GM18909 (cell line): ENCODE measurements around the gene HIVEP2.

Experiments used
- ATAC-seq: cut with Tn5 transposase; IDR thresholded peaks from one replicate; pipeline ENCODE4 v1.9.1; 2021; ENCODE audit warnings: mild to moderate bottlenecking; ENCODE audit not compliant: unreplicated experiment, poor library complexity

HIVEP2 gene

DNA sequence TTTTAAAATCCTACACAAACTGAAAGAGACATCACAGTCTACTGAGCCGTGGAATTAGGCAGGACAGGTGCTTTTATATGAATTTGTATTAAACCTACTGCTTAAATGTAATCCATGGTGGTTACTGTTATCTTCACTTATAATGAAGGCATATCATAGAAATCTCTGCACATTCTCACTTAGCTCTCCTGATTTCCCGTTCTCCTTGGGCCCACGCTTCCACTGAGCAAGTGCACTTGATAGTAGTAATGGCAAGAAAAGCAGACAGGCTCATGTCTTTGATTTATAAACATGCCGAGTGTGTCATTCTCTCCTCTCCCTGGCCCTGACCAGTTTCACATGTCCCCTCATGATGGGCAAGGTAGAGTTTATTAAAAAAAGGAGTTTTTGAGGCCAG is 186.3 kb downstream of the HIVEP2 start:
- no peak for ATAC-seq

DNA sequence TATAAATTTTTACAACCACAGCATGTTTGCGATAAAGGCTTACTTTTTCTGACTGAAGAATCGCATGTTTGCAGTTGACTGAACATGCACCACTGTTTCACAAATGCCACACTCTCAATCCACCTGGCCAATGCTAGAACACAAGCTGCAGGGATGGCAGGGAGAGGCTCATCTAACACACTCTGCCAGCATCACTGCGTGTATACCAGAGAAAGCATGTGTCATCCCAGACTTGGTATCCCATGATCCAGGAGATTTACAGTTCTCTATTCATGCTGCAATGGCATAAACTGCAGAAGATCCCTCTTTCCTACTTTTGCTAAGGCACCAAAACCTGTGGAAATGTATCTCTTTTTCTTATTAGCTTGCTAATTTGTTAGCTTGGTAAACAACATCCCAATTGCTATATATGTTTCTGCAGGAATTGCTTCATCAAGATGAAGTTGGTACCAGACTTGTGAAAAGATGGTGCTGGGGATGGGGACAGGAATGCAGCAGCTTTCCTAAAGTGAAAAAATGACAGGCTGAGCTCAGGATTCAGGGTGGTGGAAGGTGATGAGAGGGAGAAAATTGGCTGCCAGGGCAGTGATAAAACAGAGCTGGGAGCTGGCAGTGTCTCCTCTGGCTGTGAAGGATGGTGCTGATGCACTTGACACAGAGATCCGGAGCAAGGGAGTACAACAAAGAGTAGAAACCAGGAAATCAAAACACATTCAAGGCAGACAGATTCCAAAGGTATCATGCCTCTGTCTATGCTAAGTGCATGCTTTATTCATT is 186.9 kb downstream of the HIVEP2 start:
- ATAC-seq = no peak

DNA sequence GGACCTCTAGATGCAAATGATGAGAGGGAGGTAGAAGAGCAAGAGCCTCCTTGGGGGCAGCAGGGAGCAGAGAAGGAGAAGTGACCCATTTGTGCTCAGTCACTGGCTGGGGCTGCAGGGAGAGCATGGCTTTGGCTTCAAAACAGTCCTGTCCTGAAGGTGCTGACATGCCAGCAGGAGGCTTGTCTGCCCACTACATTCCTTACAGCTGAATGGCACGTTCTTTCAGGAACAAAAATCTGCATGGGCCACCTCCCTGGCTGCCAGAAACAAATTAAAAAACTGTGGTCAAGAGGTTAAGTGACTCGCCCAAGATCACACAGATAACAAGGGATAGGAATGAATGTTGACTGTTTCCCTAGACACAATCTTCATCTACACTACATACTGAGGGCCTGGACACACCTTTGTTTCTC is 188.8 kb downstream of the HIVEP2 start:
- ATAC-seq = no peak

DNA sequence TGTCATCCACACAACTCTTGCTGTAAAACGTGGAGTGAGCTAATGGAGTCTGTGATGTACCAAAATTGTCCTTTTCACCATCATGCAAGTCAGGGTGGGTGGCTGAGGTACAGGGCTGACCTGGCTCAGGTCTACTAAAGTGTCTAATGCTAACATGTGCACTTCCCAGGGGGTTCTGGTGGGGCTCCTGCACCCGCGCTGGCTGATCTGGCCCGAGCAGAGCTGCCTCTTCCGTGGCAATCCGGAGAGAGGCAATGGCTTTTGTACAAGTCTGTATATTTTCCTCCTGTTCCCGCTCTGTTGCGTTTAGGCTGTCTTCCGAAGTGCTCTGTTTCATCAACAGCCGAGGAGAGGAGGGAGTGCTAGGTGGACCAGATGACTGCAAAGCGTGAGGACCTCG is 191.8 kb downstream of the HIVEP2 start:
- ATAC-seq = no peak

DNA sequence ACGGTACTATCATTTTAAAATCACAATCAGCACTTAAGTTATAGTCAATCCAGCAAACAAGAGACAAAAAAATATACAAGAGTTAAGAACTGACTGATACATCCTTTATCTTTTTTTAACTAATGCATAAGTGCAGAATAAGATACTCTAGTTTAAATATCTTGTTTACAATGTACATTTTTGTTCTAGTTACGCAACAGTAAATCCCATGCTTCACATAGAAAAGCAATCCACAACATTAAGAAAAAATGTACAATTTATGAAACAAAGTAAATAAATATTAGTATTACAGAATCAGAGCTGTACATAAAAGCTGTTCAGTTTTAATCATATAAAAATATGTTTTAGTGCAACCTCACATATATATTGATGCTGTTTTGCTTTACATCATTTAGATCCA is 192.6 kb downstream of the HIVEP2 start:
- ATAC-seq = no peak

DNA sequence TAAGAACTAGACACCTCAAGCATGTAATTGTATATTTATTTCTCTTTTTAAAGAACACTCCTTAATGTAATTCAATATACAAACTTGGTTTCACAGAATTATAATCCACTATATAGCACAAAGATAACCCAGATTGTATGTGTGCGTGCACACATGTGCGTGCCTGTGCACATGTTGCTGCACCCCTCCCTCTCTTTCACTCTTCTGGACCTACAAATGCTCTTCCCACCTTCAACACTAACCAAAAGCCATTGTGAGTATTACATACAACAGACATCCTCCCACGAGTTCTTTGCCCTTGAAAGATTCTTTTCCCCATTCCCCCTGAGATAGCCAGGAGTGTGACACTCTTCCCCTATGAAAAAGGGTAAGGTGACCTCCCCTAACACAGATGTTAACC is 193.5 kb downstream of the HIVEP2 start:
- no peak for ATAC-seq

DNA sequence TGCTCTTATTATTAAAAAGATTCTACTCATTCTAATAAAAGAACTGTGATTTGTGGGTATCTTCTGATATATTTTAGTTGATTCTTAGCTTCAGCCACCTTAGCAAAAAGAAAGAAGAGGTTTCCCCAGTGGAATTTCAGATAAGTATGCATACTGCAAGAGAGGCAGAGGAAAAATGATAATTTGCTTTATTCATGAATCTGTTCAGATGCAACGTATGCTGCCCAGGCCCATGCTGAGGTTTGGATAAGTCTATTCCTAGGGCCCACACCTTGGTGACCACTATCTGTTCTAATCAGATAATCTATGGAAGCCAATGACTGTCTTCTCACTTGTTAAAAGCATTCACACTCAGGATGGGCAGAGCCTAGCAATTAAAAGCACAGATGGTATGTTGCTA is 194.0 kb downstream of the HIVEP2 start:
- no peak for ATAC-seq

DNA sequence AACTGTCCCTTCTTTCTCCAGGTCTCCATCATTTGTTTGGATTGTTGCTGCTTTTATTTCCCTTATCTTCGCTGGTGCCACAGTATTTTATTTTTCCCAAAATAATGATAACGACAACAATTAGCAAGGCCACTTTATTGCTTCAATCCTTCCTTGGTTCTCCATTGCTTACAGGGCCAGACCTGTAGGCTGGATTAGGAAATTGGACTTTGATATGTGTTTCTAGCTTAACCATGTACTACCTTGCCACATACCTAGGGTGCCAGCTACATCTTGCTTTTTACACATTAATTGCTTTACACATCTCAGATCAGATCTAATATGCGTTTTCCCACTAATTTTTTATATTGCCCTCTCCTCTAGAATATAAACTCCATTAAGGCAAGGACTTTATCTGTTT is 195.4 kb downstream of the HIVEP2 start:
- no peak for ATAC-seq

DNA sequence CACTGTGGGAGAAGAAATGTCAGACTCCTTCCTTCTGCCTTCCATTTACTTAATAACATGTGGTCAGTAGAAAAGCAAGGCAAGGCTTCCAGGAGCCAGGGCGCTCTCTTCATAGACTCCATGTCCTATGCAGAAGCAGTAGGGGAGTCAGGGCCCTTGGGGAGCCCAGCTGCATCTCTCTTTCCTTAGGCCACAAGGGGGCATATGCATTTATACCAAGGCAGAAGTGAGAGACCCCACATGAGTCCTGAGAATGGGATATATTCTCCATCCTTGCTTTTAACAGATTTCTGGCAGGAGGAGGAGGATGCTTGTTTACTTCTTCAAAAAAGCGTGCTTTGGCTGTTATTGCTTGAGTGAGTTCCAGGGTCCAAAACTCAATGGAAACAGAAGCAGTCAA is 198.5 kb downstream of the HIVEP2 start:
- ATAC-seq = peak; percentile 83

DNA sequence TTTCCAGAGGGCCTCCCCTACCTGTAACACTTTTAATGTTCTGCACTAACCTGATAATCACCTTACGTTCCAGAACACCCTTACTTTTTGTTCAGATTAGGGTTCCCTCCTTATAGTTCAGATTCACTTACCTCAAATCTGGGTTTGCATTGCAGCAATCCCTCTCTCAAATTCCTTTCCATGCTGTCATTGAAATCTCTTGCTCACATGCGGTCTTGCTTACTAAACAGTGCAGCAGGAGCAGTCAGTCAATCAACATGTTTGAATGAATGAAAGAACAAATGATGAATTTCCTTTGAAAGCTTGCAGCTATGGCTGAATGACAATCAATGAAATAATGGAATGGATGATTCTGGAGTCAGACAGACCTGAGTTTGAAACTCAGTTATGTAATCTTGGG is 200.1 kb downstream of the HIVEP2 start:
- ATAC-seq = no peak

DNA sequence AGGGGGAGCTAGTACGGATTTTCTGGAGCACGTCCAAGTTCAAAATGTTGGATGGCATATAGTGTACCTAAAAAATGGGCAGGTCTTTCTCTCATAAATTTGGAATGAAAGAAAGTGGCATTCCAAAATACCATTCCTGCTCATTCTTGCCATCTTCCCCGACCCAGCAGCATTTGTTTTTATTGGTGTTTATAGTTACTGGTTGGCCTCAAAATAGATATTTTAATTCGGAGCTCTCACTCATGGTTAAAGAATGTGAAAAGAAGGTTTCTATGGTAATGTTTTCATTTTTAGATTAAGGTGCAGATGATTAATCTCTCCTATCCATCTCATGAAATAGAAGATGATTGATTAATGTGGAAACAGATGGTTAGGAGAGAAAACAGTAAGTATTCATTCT is 204.5 kb downstream of the HIVEP2 start:
- no peak for ATAC-seq

DNA sequence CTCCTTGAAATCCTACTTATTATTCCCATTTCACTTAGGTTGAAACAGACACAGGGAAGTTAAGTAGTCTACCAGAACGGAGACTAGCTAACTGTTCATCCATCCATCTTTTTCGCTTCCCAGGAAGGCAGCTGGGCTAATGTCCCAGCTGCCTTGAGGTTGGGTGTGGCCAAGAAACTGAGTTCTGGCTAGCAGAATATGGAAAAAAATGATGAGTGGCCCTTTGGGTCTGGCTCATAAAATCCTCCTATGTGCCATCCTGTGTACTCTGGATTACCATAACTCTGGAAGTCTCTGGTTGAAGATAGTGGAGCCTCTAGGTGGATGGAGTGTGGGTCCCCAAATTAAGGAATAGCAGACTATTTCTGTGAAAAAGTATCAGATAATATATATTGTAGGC is 206.2 kb downstream of the HIVEP2 start:
- no peak for ATAC-seq

DNA sequence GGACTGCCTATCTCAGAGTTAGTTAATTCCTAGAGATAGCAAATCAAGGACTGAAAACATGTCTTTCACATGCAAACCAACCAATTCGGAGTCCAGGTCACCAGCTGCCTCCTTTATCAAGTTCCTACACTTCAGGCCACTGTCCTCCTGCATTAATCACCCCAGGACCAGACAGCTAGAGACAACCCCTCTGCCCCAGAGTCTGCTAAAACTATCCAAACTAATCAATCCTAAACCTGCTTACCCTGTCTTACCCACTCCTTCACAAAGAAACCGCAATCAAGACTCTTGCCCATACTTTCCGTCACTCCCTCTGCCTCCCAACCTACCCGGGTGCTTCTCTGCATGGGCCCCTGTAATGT is 207.0 kb downstream of the HIVEP2 start:
- ATAC-seq = no peak

DNA sequence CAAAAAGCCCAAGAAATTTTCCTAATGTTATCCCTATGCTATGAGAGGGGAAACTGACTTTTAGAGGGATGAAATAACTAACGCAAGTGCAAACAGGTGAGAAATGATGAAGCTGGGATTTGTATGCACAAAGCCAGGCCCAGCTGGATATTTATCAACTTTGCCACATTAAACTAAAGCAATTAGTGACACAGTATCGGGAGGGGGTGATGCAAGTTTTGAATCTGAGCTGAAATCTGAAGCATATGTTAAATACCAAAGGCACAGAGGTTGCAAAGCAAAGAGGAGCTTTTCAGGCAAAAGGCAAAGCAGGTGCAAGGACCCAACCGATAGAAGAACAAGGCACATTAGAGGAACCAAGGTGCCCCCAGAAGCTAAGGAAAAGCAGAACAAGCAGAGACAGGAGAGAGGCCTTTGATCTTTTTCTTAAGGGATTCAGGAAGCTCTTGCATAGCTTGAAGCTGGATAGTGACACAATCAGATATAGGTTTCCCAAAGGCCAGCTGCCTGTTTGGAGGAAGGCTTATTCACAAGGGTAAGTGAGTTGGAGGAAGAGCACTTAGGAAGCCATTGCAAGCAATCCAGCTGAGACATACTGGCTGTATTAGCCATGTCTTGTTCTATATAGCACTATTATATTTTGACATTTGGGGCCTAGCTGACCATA is 207.5 kb downstream of the HIVEP2 start:
- ATAC-seq = no peak

DNA sequence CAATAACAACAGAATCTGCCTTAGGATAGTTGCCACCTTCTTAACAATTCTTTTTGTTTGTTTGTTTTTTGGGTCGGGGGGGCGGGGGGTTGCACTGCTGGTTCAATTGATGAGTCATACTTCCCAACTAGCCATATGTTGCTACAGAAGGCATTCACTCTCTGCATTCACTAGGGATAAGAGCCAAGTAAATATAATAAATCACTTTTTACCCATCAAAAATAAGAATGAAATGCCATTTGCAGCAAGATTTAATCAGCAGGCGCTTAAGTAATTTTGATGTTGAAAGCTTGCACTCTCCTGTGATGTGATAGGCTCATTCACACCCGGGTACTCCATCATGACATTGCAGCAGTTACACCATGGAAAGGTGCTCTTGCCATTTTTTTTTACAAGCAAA is 209.8 kb downstream of the HIVEP2 start:
- ATAC-seq = no peak

DNA sequence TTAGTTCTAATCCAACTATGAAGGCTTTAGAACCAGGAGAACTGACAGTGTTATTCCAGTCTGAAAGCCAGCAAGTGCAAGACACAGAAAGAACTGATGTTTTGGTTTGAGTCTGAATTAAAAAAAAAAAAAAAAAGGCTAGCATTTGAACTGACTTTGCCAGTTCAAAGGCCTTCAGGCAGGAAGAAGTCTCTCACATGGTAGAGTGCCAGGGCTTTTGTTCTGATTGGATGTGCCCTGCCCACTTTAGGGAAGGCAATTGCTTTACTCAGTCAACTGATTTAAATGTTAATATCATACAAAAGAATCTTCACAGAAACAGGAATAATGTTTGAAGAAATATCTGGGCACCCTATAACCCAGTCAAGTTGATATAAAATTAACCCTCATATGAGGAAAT is 212.2 kb downstream of the HIVEP2 start:
- no peak for ATAC-seq

DNA sequence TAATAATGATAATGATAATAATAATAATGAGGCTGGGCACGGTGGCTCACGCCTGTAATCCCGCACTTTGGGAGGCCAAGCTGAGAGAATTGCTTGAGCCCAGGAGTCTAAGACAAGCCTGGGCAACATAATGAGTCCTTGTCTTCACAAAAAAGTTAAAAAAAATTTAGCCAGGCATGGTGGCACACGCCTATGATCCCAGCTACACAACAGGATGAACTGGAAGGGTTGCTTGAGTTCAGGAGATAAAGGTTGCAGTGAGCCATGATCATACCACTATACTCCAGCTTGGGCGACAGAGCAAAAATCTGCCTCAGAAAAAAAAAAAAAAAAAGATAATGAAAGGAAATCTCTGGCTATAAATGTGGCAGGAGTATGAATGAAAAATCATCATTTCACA is 213.4 kb downstream of the HIVEP2 start:
- no peak for ATAC-seq

DNA sequence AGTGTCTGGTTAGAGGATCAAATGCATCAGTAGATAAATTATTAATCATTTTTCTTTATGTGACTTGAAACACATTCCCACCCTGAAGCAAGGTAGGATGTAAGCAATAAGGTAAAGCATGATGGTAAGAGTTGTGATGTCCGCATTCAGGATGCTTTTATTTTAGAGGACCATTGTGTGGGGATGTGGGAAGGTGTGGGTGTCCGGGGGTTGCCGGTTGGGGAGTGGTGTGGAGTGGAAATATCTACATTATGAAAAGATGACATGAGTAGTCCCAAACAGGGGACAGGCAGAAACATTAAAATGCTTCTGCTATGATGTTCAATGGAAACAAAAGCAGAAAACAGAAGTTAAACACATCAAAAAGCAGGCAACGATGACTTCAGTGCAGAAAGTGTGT is 215.4 kb downstream of the HIVEP2 start:
- no peak for ATAC-seq

DNA sequence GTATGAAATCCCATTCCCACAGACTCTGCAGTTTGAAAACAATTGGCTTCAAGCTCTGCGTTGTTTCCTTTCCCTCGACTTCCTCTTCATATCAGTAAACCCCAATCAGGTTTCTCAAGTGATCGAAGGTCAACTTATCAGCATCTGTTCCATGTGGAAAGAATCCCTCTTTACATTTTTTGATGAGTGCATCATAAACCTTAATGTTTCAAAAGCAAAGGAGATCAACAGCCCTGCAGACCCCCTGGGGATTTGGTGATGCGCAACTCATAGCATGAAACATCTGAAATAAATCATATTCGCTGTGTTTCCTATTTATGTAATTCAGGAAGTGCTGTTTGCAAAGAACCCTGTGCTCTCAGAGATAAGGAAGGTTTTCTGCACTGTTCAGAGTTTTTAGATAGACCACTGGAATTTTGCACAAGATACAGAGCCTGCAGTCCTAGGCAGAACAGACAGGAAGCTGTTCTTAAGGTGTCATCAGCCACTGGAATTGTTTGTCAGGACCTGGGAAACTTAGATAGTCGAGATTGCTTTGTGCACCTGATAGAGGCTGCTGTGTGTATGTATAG is 216.0 kb downstream of the HIVEP2 start:
- ATAC-seq = no peak

DNA sequence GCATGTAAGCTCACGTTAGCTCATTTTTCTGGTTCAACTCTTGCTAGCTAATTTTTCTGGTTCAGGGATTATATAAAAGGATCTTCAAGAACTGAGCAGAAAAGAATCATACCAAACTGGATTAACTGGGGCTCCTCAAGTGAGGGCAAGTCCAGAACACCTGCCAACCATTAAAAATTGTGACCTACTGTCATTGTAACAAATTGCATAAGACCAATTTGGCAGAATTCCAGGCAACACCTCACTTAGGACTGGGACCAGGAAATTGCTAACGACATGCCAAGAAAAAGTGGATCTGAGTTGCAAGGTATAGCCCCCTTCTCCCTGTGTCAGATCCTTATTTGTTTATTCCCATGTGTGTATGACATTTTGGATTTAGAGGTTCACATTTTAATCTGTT is 216.6 kb downstream of the HIVEP2 start:
- ATAC-seq = no peak

DNA sequence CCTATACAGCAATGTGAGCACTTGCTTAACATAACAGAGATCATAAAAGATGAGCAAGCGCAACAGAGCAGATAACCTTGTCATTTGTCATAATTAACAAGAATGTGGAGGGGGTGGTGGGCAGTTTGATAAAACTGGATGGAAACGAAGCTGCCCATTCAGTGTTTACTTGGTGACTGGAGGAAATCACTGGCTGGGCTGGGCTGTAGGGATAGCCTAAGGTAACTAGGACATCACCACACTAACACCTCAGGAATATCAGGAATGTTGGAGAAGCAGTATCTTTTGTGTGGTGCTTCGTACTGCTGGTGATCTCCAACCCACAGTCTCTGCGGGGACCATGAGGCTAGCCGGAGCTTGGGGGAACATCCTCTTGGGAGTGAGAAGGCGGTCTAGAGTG is 218.4 kb downstream of the HIVEP2 start:
- ATAC-seq = no peak
